ENCODE results near the gene IFT74. TPM values are rescaled to one million over a fixed set of nuclear protein-coding genes. Genes with fewer than 3 reads are reported as not detected.

Gene IFT74
- total and polyA plus RNA-seq, 10 of the 15 experiments (the other 5 are each of a cell fraction or from before 2014, with no cell fraction given), result 7.6 to 15.4 (median 12.3) TPM

DNA sequence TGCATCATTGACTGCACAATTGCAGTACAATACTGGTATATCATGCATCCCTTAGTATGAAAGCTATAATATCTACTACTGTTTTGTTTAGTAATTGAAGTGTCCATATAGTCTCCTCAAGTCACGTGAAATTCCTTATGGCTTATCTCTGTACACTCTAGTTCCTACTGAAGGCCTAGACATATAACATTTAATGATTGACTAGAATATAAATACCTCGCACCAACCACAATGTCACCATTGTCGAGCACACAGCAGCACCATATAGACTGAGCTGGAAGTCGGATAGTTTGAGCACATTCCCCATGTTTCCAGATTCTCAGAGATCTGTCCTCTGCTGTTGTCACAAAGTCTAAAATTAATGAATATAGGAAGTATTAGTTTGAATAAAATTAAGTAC, 30.6 kb upstream of the IFT74 start (continued):
- TF ChIP-seq, protein P1, sequence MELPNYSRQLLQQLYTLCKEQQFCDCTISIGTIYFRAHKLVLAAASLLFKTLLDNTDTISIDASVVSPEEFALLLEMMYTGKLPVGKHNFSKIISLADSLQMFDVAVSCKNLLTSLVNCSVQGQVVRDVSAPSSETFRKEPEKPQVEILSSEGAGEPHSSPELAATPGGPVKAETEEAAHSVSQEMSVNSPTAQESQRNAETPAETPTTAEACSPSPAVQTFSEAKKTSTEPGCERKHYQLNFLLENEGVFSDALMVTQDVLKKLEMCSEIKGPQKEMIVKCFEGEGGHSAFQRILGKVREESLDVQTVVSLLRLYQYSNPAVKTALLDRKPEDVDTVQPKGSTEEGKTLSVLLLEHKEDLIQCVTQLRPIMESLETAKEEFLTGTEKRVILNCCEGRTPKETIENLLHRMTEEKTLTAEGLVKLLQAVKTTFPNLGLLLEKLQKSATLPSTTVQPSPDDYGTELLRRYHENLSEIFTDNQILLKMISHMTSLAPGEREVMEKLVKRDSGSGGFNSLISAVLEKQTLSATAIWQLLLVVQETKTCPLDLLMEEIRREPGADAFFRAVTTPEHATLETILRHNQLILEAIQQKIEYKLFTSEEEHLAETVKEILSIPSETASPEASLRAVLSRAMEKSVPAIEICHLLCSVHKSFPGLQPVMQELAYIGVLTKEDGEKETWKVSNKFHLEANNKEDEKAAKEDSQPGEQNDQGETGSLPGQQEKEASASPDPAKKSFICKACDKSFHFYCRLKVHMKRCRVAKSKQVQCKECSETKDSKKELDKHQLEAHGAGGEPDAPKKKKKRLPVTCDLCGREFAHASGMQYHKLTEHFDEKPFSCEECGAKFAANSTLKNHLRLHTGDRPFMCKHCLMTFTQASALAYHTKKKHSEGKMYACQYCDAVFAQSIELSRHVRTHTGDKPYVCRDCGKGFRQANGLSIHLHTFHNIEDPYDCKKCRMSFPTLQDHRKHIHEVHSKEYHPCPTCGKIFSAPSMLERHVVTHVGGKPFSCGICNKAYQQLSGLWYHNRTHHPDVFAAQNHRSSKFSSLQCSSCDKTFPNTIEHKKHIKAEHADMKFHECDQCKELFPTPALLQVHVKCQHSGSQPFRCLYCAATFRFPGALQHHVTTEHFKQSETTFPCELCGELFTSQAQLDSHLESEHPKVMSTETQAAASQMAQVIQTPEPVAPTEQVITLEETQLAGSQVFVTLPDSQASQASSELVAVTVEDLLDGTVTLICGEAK (IDR thresholded peaks at IDR 0.05; ENCODE audit: borderline replicate concordance), result no peak
- TF ChIP-seq MXI1 (IDR thresholded peaks at IDR 0.05; ENCODE audit: low read depth, low read length) (no peak), KAT2A (conservative IDR thresholded peaks at IDR 0.05; ENCODE audit: control insufficient read depth, low read depth, low read length) (no peak), BRCA1 (IDR thresholded peaks at IDR 0.05; ENCODE audit: low read depth, low read length) (no peak), TAF1 (IDR thresholded peaks at IDR 0.05; ENCODE audit: borderline replicate concordance, low read depth, low read length) (no peak), STAT1 (conservative IDR thresholded peaks at IDR 0.05) (no peak)
- TF ChIP-seq, protein P2, sequence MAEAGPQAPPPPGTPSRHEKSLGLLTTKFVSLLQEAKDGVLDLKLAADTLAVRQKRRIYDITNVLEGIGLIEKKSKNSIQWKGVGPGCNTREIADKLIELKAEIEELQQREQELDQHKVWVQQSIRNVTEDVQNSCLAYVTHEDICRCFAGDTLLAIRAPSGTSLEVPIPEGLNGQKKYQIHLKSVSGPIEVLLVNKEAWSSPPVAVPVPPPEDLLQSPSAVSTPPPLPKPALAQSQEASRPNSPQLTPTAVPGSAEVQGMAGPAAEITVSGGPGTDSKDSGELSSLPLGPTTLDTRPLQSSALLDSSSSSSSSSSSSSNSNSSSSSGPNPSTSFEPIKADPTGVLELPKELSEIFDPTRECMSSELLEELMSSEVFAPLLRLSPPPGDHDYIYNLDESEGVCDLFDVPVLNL (IDR thresholded peaks at IDR 0.05; ENCODE audit: low read depth, low read length), result no peak
- TF ChIP-seq, protein P3, sequence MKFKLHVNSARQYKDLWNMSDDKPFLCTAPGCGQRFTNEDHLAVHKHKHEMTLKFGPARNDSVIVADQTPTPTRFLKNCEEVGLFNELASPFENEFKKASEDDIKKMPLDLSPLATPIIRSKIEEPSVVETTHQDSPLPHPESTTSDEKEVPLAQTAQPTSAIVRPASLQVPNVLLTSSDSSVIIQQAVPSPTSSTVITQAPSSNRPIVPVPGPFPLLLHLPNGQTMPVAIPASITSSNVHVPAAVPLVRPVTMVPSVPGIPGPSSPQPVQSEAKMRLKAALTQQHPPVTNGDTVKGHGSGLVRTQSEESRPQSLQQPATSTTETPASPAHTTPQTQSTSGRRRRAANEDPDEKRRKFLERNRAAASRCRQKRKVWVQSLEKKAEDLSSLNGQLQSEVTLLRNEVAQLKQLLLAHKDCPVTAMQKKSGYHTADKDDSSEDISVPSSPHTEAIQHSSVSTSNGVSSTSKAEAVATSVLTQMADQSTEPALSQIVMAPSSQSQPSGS (IDR thresholded peaks at IDR 0.05; ENCODE audit: low read length), result no peak

Measured in GM12878 (cell line).